PC-3 (cell line): ENCODE data around the gene EPS8L2. TPM values are rescaled to one million over a fixed set of nuclear protein-coding genes. Genes with fewer than 3 reads are reported as not detected.

Experiments
- ATAC-seq: fragments of 200-7000 bp; cut with Tn5 transposase; 2 replicates; pipeline ENCODE4 v1.9.1; 2020; ENCODE audit warnings: mild to moderate bottlenecking, moderate library complexity
- BruUV-seq: library from RNA; stranded (reverse); fragments of 400-500 nt; replicated peaks from 2 replicates; lab custom pipeline; 2021; lab: Mats Ljungman, UMichigan
- CTCF ChIA-PET: fragments of 300-600 bp; sonication (Branson Sonifier 250); formaldehyde crosslinking; loops from one replicate; lab custom pipeline; 2022; ENCODE audit warnings: antibody characterized with exemption; lab: Charles Lee
- POLR2A ChIA-PET: fragments of 300-600 bp; sonication (Branson Sonifier 250); formaldehyde crosslinking; loops from one replicate; lab custom pipeline; 2022; ENCODE audit warnings: antibody characterized with exemption; ENCODE audit not compliant: unreplicated experiment; lab: Charles Lee
- DNase-seq: peaks from one replicate; pipeline ENCODE4 v3.0.0-alpha.2; 2015
- H2AFZ ChIP-seq: fragments of 300-600 bp; sonication (generic); 2 replicates; pipeline ENCODE4 v1.6.0; 2016; ENCODE audit warnings: antibody characterized with exemption, low read length
- H3F3A ChIP-seq: fragments of 300-600 bp; sonication (generic); one replicate; pipeline ENCODE4 v1.6.0; 2017; ENCODE audit warnings: antibody characterized with exemption, low read length, control low read depth, mild to moderate bottlenecking; ENCODE audit not compliant: unreplicated experiment
- H3K27ac ChIP-seq: fragments of 300-600 bp; sonication (generic); 2 replicates; pipeline ENCODE4 v1.5.1; 2016; ENCODE audit warnings: mild to moderate bottlenecking, low read length
- H3K27me3 ChIP-seq: fragments of 300-600 bp; sonication (generic); 2 replicates; pipeline ENCODE4 v1.6.1; 2016; ENCODE audit warnings: low read length, mixed read lengths
- H3K36me3 ChIP-seq: fragments of 300-600 bp; sonication (generic); 2 replicates; pipeline ENCODE4 v1.6.1; 2016; ENCODE audit warnings: low read depth, mixed run types, low read length, mixed read lengths
- H3K4me1 ChIP-seq: fragments of 300-600 bp; sonication (generic); 2 replicates; pipeline ENCODE4 v1.5.1; 2016; ENCODE audit warnings: low read length; ENCODE audit not compliant: insufficient read depth
- H3K4me2 ChIP-seq: fragments of 300-600 bp; sonication (generic); 2 replicates; pipeline ENCODE4 v1.6.0; 2016; ENCODE audit warnings: low read length
- H3K4me3 ChIP-seq: fragments of 300-600 bp; sonication (generic); 2 replicates; pipeline ENCODE4 v1.5.1; 2016; ENCODE audit warnings: mild to moderate bottlenecking, low read length, mixed read lengths
- H3K79me2 ChIP-seq: fragments of 300-600 bp; sonication (generic); 2 replicates; pipeline ENCODE4 v1.6.1; 2017; ENCODE audit warnings: low read length, mixed read lengths
- H3K9ac ChIP-seq: fragments of 300-600 bp; sonication (generic); 2 replicates; pipeline ENCODE4 v1.6.0; 2016; ENCODE audit warnings: mild to moderate bottlenecking, low read length
- H3K9me2 ChIP-seq: fragments of 300-600 bp; sonication (generic); replicated peaks from 2 replicates; pipeline ENCODE4 v1.6.1; 2016; ENCODE audit warnings: mixed run types, low read length, mixed read lengths
- H3K9me3 ChIP-seq: fragments of 300-600 bp; sonication (generic); 2 replicates; pipeline ENCODE4 v1.6.1; 2016; ENCODE audit warnings: low read length, mixed read lengths
- H4K20me1 ChIP-seq: fragments of 300-600 bp; sonication (generic); 2 replicates; pipeline ENCODE4 v1.6.1; 2016; ENCODE audit warnings: low read length, mixed read lengths
- CTCF ChIP-seq: fragments of 300-600 bp; sonication (generic); conservative IDR thresholded peaks from 2 replicates; pipeline ENCODE4 v1.5.1; 2017; ENCODE audit warnings: antibody characterized with exemption, low read depth, mild to moderate bottlenecking, low read length
- EZH2 ChIP-seq: fragments of 300-600 bp; sonication (generic); IDR thresholded peaks from one replicate; pipeline ENCODE4 v1.6.1; 2017; ENCODE audit warnings: antibody characterized with exemption, mild to moderate bottlenecking, low read length; ENCODE audit not compliant: unreplicated experiment
- EZH2phosphoT487 ChIP-seq: fragments of 300-600 bp; sonication (generic); IDR thresholded peaks from 2 replicates; pipeline ENCODE4 v1.6.1; 2018; ENCODE audit warnings: mild to moderate bottlenecking, antibody characterized with exemption, low read length, borderline replicate concordance
- intact Hi-C: fragments of 100-400 bp; cut with micrococcal nuclease; formaldehyde crosslinking; loops from 2 replicates; pipeline ENCODE4 v1.9.0; 2023
- total RNA-seq: library from RNA; depleted of rRNA; stranded (reverse); fragments of >200 nt; gene quantifications from 2 replicates; pipeline ENCODE4 v1.2.3, GENCODE V29; 2014

Gene EPS8L2
- total RNA-seq, 1 experiment from 2014 or later = 127 TPM

- Histone ChIP-seq H3K79me2 (peaks cover 58% of the 10 kb centered on the region), H3K27ac (peak overlapping the region; percentile 75), H3K4me1 (peaks cover 15% of the 10 kb centered on the region), H3K4me3 (peak overlapping the region; percentile 97), H3K9me3 (no peaks in the 10 kb centered on the region), H4K20me1 (peaks cover 22% of the 10 kb centered on the region), H3F3A (no peaks in the 10 kb centered on the region), H3K4me2 (peak overlapping the region; percentile 88), H3K36me3 (no peaks in the 10 kb centered on the region; the same call in none of the 2 replicates), H3K9ac (peak overlapping the region; percentile 97), H3K27me3 (no peaks in the 10 kb centered on the region), H2AFZ (peak overlapping the region; percentile 86; the same call in 1 of the 2 replicates), H3K9me2 (no peaks in the 10 kb centered on the region)
- no peak for TF ChIP-seq CTCF
- no peak for TF ChIP-seq EZH2phosphoT487
- TF ChIP-seq EZH2 = no peak
- ATAC-seq = peak; percentile 28
- BruUV-seq = no TSS peak
- CTCF ChIA-PET = no interaction called here
- DNase-seq = no peak
- intact Hi-C loops = loop anchor here (2.0 kb wide), 1 partner anchor 15 kb away; no protein-coding TSS in a partner anchor
- POLR2A ChIA-PET = no interaction called here
Measured at GRCh38 chr11:748007-748359, 42.0 kb downstream of the EPS8L2 start.

GRCh38 chr11:749731-750130 lies 43.7 kb downstream of the EPS8L2 start:
- H3K4me3 ChIP-seq = peak overlapping the region; percentile 97
- no peaks in the 10 kb centered on the region for H3K9me3 ChIP-seq
- H3K9me2 ChIP-seq = no peaks in the 10 kb centered on the region
- no peaks in the 10 kb centered on the region for H3F3A ChIP-seq
- no peaks in the 10 kb centered on the region; the same call in none of the 2 replicates for H3K36me3 ChIP-seq
- BruUV-seq = no TSS peak
- CTCF ChIA-PET = no interaction called here
- no peak for TF ChIP-seq EZH2phosphoT487
- no peak for TF ChIP-seq EZH2
- no peak for TF ChIP-seq CTCF
- H3K79me2 ChIP-seq = peaks cover 75% of the 10 kb centered on the region
- intact Hi-C loops = loop anchor here (2.0 kb wide), 1 partner anchor 13 kb away; no protein-coding TSS in a partner anchor
- ATAC-seq (no peak), DNase-seq (no peak)
- H4K20me1 ChIP-seq = peaks cover 22% of the 10 kb centered on the region
- POLR2A ChIA-PET = no interaction called here
- no peak overlapping the region for H3K27ac ChIP-seq
- H3K4me1 ChIP-seq = peaks cover 15% of the 10 kb centered on the region
- H3K27me3 ChIP-seq = no peaks in the 10 kb centered on the region
- H2AFZ ChIP-seq = no peak overlapping the region
- peak overlapping the region; percentile 88 for H3K4me2 ChIP-seq
- H3K9ac ChIP-seq = peak overlapping the region; percentile 97; the same call in 1 of the 2 replicates

GRCh38 chr11:760236-760635 lies 54.2 kb downstream of the EPS8L2 start:
- Histone ChIP-seq H3K4me3 (no peak overlapping the region), H4K20me1 (no peaks in the 10 kb centered on the region), H3K4me1 (peaks cover 14% of the 10 kb centered on the region), H3K79me2 (peaks cover 24% of the 10 kb centered on the region), H2AFZ (no peak overlapping the region), H3K27ac (no peak overlapping the region), H3K9ac (no peak overlapping the region), H3K9me3 (no peaks in the 10 kb centered on the region), H3K9me2 (no peaks in the 10 kb centered on the region), H3K27me3 (no peaks in the 10 kb centered on the region), H3K36me3 (peaks cover 41% of the 10 kb centered on the region), H3K4me2 (no peak overlapping the region), H3F3A (peaks cover 9% of the 10 kb centered on the region)
- ATAC-seq (no peak), DNase-seq (no peak)
- intact Hi-C loops = no loop called here
- BruUV-seq = no TSS peak
- POLR2A ChIA-PET = no interaction called here
- no peak for TF ChIP-seq EZH2phosphoT487
- TF ChIP-seq EZH2 = no peak
- TF ChIP-seq CTCF = no peak
- CTCF ChIA-PET = no interaction called here
